Right lobe of liver (tissue), 4 donors: ENCODE measurements around the gene EVL.

Experiments used
- POLR2A ChIP-seq: fragments of 450-650 bp; IDR thresholded peaks from one replicate; pipeline ENCODE4 v1.6.1; 2017; ENCODE audit warnings: antibody characterized with exemption, mild to moderate bottlenecking
- TF ChIP-seq, protein P1 (sequence below), 4 donors: fragments of 200-600 bp in 3 of 4; fragments of 450-650 bp in 1 of 4; IDR thresholded peaks; one replicate each; pipeline versions ENCODE4 v1.5.1 to v1.8.0; 2016 to 2022; ENCODE audit warnings: antibody characterized with exemption in 4 of 4, mild to moderate bottlenecking in 2 of 4
- donor health status: DM: no; HTN: no; CAD: no.
- donor health status: DM: no; HTN: no; CAD: no.
- donor health status: DM: no; HTN: yes; CAD: no.

DNA sequence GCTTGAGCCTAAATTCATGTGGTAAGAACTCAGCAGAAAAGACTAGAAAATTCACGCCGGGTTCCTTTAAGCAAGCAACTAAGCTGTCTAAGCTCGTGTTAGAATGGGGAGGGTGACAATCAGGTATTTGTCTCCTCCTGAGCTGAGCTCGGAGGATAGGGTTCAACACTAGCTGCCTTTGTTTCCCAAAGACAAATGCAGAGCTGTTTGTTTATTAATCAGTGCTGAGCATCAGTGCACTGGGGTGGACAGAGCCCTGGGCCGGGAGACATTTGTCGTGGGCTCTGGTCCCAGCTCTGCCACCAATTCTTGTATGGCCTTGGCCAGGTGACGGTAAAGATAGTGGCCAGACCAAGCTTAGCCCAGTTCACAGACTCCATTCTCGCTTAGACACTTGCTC is 50.5 kb downstream of the EVL start:
- no peak for TF ChIP-seq POLR2A
- TF ChIP-seq, protein P1, sequence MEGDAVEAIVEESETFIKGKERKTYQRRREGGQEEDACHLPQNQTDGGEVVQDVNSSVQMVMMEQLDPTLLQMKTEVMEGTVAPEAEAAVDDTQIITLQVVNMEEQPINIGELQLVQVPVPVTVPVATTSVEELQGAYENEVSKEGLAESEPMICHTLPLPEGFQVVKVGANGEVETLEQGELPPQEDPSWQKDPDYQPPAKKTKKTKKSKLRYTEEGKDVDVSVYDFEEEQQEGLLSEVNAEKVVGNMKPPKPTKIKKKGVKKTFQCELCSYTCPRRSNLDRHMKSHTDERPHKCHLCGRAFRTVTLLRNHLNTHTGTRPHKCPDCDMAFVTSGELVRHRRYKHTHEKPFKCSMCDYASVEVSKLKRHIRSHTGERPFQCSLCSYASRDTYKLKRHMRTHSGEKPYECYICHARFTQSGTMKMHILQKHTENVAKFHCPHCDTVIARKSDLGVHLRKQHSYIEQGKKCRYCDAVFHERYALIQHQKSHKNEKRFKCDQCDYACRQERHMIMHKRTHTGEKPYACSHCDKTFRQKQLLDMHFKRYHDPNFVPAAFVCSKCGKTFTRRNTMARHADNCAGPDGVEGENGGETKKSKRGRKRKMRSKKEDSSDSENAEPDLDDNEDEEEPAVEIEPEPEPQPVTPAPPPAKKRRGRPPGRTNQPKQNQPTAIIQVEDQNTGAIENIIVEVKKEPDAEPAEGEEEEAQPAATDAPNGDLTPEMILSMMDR (IDR thresholded peaks at IDR 0.05) = no peak
